Naive thymus-derived CD4-positive, alpha-beta T cell (primary cell): Measurements from ENCODE around the gene ELMO1. TPM values are rescaled to one million over a fixed set of nuclear protein-coding genes. Genes with fewer than 3 reads are reported as not detected.

ENCODE experiments used
- ATAC-seq: fragments of 150-1000 bp; cut with Tn5 transposase; 2 replicates; pipeline ENCODE4 v1.10.0; 2021; ENCODE audit warnings: mild to moderate bottlenecking, moderate library complexity
- CTCF ChIA-PET: fragments of 350-600 bp; sonication (Branson Sonifier 250); formaldehyde crosslinking; loops from one replicate; lab custom pipeline; 2021; ENCODE audit warnings: antibody characterized with exemption; lab: Charles Lee
- POLR2A ChIA-PET: fragments of 350-600 bp; sonication (Branson Sonifier 250); formaldehyde crosslinking; loops from one replicate; lab custom pipeline; 2021; ENCODE audit warnings: antibody characterized with exemption, inconsistent platforms; lab: Charles Lee
- DNase-seq, 9 donors: peaks; one replicate each; pipeline versions ENCODE4 v3.0.0 to v3.0.0-alpha.2; 2020 to 2022; ENCODE audit warnings: mixed read lengths in 1 of 9
- H3K27ac ChIP-seq: one replicate; pipeline ENCODE4 v1.7.0; 2013; ENCODE audit warnings: mild to moderate bottlenecking, low read depth, low read length, moderate library complexity
- H3K27me3 ChIP-seq, 2 donors: one replicate each; pipeline ENCODE4 v1.7.0; 2013; ENCODE audit warnings: low read length in 2 of 2, mild to moderate bottlenecking in 2 of 2, moderate library complexity in 2 of 2; ENCODE audit not compliant: control insufficient read depth in 2 of 2, insufficient read depth in 2 of 2
- H3K36me3 ChIP-seq, 3 experiments: 1 replicate in 2 of 3; 2 replicates in 1 of 3; pipeline ENCODE4 v1.7.0; 2013; ENCODE audit warnings: low read length in 3 of 3, mild to moderate bottlenecking in 3 of 3, moderate library complexity in 1 of 3; ENCODE audit not compliant: insufficient read depth in 3 of 3, control insufficient read depth in 2 of 3
- H3K4me1 ChIP-seq, 2 donors: one replicate each; pipeline ENCODE4 v1.7.0; 2013; ENCODE audit warnings: low read length in 2 of 2, mild to moderate bottlenecking in 2 of 2, moderate library complexity in 1 of 2; ENCODE audit not compliant: control insufficient read depth in 2 of 2, insufficient read depth in 2 of 2
- H3K4me3 ChIP-seq: 2 replicates; pipeline ENCODE4 v1.7.0; 2013; ENCODE audit warnings: mild to moderate bottlenecking, low read length
- H3K9me3 ChIP-seq, 3 experiments: 1 replicate in 2 of 3; 2 replicates in 1 of 3; pipeline ENCODE4 v1.7.0; 2013; ENCODE audit warnings: low read length in 3 of 3; ENCODE audit not compliant: control insufficient read depth in 2 of 3
- H3K27ac Mint-ChIP-seq, 9 donors: one replicate each; pipeline ENCODE4 v1.8.0; 2020 to 2022; ENCODE audit warnings: mixed read lengths in 9 of 9, mild to moderate bottlenecking in 8 of 9, moderate library complexity in 5 of 9, inconsistent platforms in 2 of 9
- H3K27me3 Mint-ChIP-seq, 5 donors: one replicate each; pipeline ENCODE4 v1.8.0; 2021 to 2022; ENCODE audit warnings: mixed read lengths in 5 of 5, mild to moderate bottlenecking in 1 of 5
- H3K36me3 Mint-ChIP-seq, 5 donors: one replicate each; pipeline ENCODE4 v1.8.0; 2020 to 2022; ENCODE audit warnings: mixed read lengths in 5 of 5, mild to moderate bottlenecking in 3 of 5, inconsistent platforms in 1 of 5
- H3K4me1 Mint-ChIP-seq, 7 donors: one replicate each; pipeline ENCODE4 v1.8.0; 2020 to 2022; ENCODE audit warnings: mixed read lengths in 7 of 7, mild to moderate bottlenecking in 3 of 7, inconsistent platforms in 1 of 7
- H3K4me3 Mint-ChIP-seq, 10 donors: one replicate each; pipeline ENCODE4 v1.8.0; 2020 to 2022; ENCODE audit warnings: mild to moderate bottlenecking in 10 of 10, mixed read lengths in 10 of 10, moderate library complexity in 6 of 10, inconsistent platforms in 2 of 10
- H3K9me3 Mint-ChIP-seq, 11 donors: one replicate each; pipeline ENCODE4 v1.8.0; 2020 to 2022; ENCODE audit warnings: mixed read lengths in 11 of 11, mild to moderate bottlenecking in 4 of 11, inconsistent platforms in 1 of 11, moderate library complexity in 1 of 11
- intact Hi-C, 2 donors: fragments of 100-400 bp; cut with micrococcal nuclease; formaldehyde crosslinking; loops; one replicate each; pipeline ENCODE4 v1.15.1; 2023
- polyA plus RNA-seq, 2 donors: library from polyadenylated mRNA; unstranded; fragments of 300-500 nt; fragmentation: Illumina TruSeq; gene quantifications; one replicate each; pipeline ENCODE4 v1.2.3, GENCODE V29; 2021
- total RNA-seq, 6 experiments: library from RNA in 5 of 6; stranded (reverse) in 5 of 6; gene quantifications; 1 replicate in 5 of 6; 2 replicates in 1 of 6; pipeline ENCODE4 v1.2.3 and lab custom pipeline; 2021 to 2026

The ELMO1 gene
- total and polyA plus RNA-seq, 7 experiments from 2014 or later, result 63.6 to 160 (median 124) TPM

DNA sequence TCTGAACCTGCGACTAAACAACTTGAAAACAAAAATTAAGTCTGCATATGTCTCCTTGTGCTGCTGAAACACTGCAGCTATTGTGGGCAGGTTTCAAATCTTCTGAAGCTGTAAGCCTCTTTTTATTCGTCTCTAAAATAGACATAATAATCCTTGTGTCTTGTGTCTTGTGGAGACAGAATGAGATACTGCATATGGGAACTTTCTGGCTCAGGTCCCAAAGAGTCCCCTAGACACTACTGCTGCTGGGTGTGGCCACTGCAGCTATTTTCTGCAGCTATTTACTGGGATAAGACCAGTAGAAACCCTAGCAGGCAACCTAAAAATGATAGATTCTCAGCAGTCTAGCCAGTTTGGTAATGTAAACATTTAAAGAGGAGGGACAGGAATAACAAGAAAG, 252.0 kb downstream of the ELMO1 start:
- intact Hi-C loops, result loop anchor here in 1 of 2 donors (5.0 kb wide), 1 partner anchor 509 kb away; no protein-coding TSS in a partner anchor
- H3K27ac Mint-ChIP-seq, result no peak overlapping the region
- no peak overlapping the region for H3K4me3 ChIP-seq
- H3K9me3 Mint-ChIP-seq, result no peaks in the 10 kb centered on the region
- ChIA-PET POLR2A (no interaction called here), CTCF (interaction anchor here (6.1 kb wide), 1 partner anchor 15 kb away, joined by 31 read pairs; no protein-coding TSS in a partner anchor)
- no peak overlapping the region for H3K4me3 Mint-ChIP-seq
- no peaks in the 10 kb centered on the region for H3K27me3 ChIP-seq
- H3K4me1 ChIP-seq, result no peaks in the 10 kb centered on the region
- H3K36me3 Mint-ChIP-seq, result peaks cover 7 to 55% (median 18%) of the 10 kb centered on the region in 5 donors
- no peaks in the 10 kb centered on the region for H3K9me3 ChIP-seq
- ATAC-seq (no peak), DNase-seq (no peak)
- H3K27ac ChIP-seq, result no peak overlapping the region
- H3K36me3 ChIP-seq, result peaks cover 0 to 34% (median 7%) of the 10 kb centered on the region in 3 experiments
- no peaks in the 10 kb centered on the region for H3K27me3 Mint-ChIP-seq
- peaks cover 13 to 29% (median 19%) of the 10 kb centered on the region in 7 donors for H3K4me1 Mint-ChIP-seq

DNA sequence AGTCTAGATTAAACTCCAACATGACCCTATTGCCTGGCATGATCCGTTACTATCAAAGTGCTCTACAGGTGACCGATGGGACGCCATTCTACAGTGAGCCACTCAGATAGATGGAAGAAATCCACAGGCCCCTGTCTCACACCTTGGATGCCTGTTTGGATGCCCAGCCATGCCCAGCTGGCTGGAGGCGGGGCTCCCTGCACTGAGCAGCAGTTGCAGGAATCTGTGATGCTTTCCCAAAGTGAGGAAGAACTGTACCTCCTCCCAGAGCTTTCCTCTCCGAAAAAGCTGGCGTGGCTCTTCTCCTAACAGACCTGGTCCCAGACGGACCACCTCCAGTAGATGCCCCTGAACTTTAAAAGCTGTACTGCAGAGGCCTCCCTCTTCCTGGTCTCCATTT, 253.3 kb downstream of the ELMO1 start:
- Histone ChIP-seq H3K36me3 (peaks cover 0 to 34% (median 7%) of the 10 kb centered on the region in 3 experiments), H3K27me3 (no peaks in the 10 kb centered on the region), H3K4me1 (no peaks in the 10 kb centered on the region), H3K27ac (no peak overlapping the region), H3K4me3 (no peak overlapping the region), H3K9me3 (no peaks in the 10 kb centered on the region)
- ATAC-seq (no peak), DNase-seq (no peak)
- peaks cover 13 to 29% (median 19%) of the 10 kb centered on the region in 7 donors for H3K4me1 Mint-ChIP-seq
- peaks cover 9 to 52% (median 18%) of the 10 kb centered on the region in 5 donors for H3K36me3 Mint-ChIP-seq
- no peak overlapping the region for H3K4me3 Mint-ChIP-seq
- no peaks in the 10 kb centered on the region for H3K27me3 Mint-ChIP-seq
- intact Hi-C loops, result loop anchor here in 1 of 2 donors (5.0 kb wide), 1 partner anchor 508 kb away; no protein-coding TSS in a partner anchor
- peak overlapping the region in 1 of 9 donors; percentile 41 for H3K27ac Mint-ChIP-seq
- CTCF ChIA-PET, result interaction anchor here (1.6 kb wide), 1 partner anchor 708 kb away, joined by 3 read pairs; no protein-coding TSS in a partner anchor
- POLR2A ChIA-PET, result no interaction called here
- H3K9me3 Mint-ChIP-seq, result peaks cover 0 to 2% (median 0%) of the 10 kb centered on the region in 11 donors

DNA sequence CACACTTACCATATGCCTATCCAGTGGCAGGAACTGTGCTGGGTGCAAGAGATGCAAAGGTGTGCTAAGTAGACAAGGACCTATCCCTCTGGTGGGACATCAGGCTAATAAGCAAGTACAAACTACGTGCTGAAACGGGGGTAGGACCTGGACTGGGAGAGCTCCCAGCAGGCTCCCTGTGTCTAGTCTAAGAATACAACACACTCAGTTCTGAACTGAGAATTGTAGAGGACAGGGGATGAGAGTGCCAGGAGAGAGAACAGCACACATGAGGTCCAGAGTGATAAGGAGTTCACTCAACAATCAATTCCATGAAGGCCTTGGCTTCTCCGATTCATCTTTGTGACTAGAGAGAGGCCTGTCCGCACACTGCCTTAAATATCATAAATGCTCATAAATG, 253.7 kb downstream of the ELMO1 start:
- peaks cover 9 to 52% (median 18%) of the 10 kb centered on the region in 5 donors for H3K36me3 Mint-ChIP-seq
- Histone ChIP-seq H3K27me3 (no peaks in the 10 kb centered on the region), H3K4me1 (no peaks in the 10 kb centered on the region), H3K27ac (no peak overlapping the region), H3K36me3 (peaks cover 0 to 34% (median 7%) of the 10 kb centered on the region in 3 experiments), H3K9me3 (no peaks in the 10 kb centered on the region), H3K4me3 (no peak overlapping the region)
- POLR2A ChIA-PET, result no interaction called here
- H3K4me3 Mint-ChIP-seq, result no peak overlapping the region
- H3K9me3 Mint-ChIP-seq, result peaks cover 0 to 2% (median 0%) of the 10 kb centered on the region in 11 donors
- CTCF ChIA-PET, result interaction anchor here (1.6 kb wide), 1 partner anchor 707 kb away, joined by 3 read pairs; no protein-coding TSS in a partner anchor
- intact Hi-C loops, result loop anchor here in 1 of 2 donors (5.0 kb wide), 1 partner anchor 508 kb away; no protein-coding TSS in a partner anchor
- DNase-seq (no peak), ATAC-seq (no peak)
- no peaks in the 10 kb centered on the region for H3K27me3 Mint-ChIP-seq
- H3K27ac Mint-ChIP-seq, result peak overlapping the region in 2 of 9 donors; percentile 2 to 41
- peaks cover 13 to 29% (median 18%) of the 10 kb centered on the region in 7 donors for H3K4me1 Mint-ChIP-seq

DNA sequence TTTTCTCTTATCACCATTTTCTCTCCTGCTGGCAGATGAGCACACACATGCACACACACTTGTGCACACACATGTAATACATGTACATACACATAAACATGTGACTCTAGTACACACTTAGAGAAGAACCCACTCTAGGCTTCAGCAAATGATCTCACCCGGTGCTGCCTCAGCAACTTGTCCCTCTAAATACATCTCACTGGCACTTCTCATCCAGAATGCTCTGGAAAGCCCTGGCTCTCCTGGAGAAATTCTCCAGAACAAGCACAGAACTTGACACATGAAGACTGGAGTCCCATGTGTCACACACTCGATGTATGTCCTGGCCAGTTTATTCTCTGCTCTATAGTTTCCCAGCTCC, 254.9 kb downstream of the ELMO1 start:
- Histone ChIP-seq H3K27me3 (no peaks in the 10 kb centered on the region), H3K36me3 (peaks cover 0 to 34% (median 7%) of the 10 kb centered on the region in 3 experiments), H3K4me1 (no peaks in the 10 kb centered on the region), H3K9me3 (no peaks in the 10 kb centered on the region), H3K4me3 (no peak overlapping the region), H3K27ac (no peak overlapping the region)
- no peak for ATAC-seq
- POLR2A ChIA-PET, result no interaction called here
- H3K27ac Mint-ChIP-seq, result peak overlapping the region in 1 of 9 donors; percentile 18
- peaks cover 0 to 2% (median 0%) of the 10 kb centered on the region in 11 donors for H3K9me3 Mint-ChIP-seq
- H3K4me1 Mint-ChIP-seq, result peaks cover 11 to 32% (median 20%) of the 10 kb centered on the region in 7 donors
- no peak overlapping the region for H3K4me3 Mint-ChIP-seq
- no peaks in the 10 kb centered on the region for H3K27me3 Mint-ChIP-seq
- intact Hi-C loops, result no loop called here
- CTCF ChIA-PET, result interaction anchor here (0.7 kb wide), 1 partner anchor 10 kb away, joined by 4 read pairs; no protein-coding TSS in a partner anchor
- peaks cover 9 to 52% (median 18%) of the 10 kb centered on the region in 5 donors for H3K36me3 Mint-ChIP-seq
- DNase-seq, result no peak

DNA sequence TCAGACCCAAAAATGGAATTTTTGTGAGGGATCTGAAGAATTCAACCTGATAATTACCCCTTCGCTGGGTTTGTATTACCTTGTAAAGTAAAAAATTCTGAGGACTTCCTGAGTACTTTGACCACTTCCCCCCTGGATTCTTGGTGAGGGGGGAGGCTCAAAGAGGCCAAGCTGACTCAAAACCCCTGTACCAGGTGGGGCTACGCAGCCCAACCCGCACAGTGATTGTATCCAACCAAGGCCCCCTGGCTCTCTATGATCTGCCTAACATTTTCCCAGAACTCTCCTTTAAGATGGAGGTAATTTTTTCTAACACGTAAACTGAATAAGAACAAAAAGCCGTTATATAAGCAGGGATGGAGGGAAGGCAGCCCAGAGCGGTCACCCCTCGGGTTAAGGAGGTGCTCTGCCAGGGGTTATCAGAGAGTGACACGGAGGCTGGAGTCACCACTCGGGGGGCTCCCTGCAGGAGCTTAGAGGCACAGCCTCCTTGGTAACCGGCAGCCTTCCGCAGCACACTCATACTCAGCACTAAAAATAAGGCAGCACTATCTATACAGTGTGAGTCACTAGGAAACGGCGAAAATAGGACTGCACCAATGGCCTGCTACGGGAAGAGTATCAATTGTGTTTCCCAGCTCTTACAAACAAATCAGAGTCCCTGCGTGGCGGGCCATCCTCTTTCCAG, 255.4 kb downstream of the ELMO1 start:
- no peaks in the 10 kb centered on the region for H3K4me1 ChIP-seq
- H3K36me3 ChIP-seq, result peaks cover 0 to 34% (median 7%) of the 10 kb centered on the region in 3 experiments
- H3K4me1 Mint-ChIP-seq, result peaks cover 9 to 32% (median 18%) of the 10 kb centered on the region in 7 donors
- H3K27ac Mint-ChIP-seq, result peak overlapping the region in 2 of 9 donors; percentile 18 to 38
- intact Hi-C loops, result no loop called here
- H3K36me3 Mint-ChIP-seq, result peaks cover 9 to 53% (median 18%) of the 10 kb centered on the region in 5 donors
- H3K4me3 Mint-ChIP-seq, result no peak overlapping the region
- no peak for ATAC-seq
- H3K27ac ChIP-seq, result no peak overlapping the region
- H3K27me3 ChIP-seq, result no peaks in the 10 kb centered on the region
- POLR2A ChIA-PET, result no interaction called here
- no peaks in the 10 kb centered on the region for H3K27me3 Mint-ChIP-seq
- CTCF ChIA-PET, result interaction anchor here (0.7 to 1.9 kb wide), 2 partner anchors 11 kb away, joined by 4 read pairs; no protein-coding TSS in a partner anchor
- H3K4me3 ChIP-seq, result no peak overlapping the region
- peaks cover 0 to 2% (median 0%) of the 10 kb centered on the region in 11 donors for H3K9me3 Mint-ChIP-seq
- H3K9me3 ChIP-seq, result no peaks in the 10 kb centered on the region
- DNase-seq, result no peak

DNA sequence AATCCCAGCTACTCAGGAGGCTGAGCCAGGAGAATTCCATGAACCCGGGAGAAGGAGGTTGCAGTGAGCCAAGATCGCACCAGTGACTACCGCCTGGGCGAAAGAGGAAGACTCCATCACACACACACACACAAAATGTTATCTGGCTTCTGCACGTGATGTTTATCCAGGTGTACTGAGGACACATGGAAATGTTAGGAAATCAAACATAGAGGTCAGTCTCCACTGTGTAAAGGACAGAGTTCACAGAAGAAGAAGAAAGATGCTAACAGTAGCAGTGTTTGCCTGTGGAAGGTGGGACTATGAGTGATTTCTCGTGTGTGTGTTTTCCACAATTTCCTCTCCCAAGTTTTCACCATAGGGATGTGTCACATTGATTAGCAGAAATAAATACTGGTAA, 256.9 kb downstream of the ELMO1 start:
- POLR2A ChIA-PET, result no interaction called here
- Mint-ChIP-seq H3K36me3 (peaks cover 9 to 49% (median 12%) of the 10 kb centered on the region in 5 donors), H3K27ac (no peak overlapping the region), H3K27me3 (no peaks in the 10 kb centered on the region), H3K4me3 (no peak overlapping the region), H3K9me3 (peaks cover 0 to 2% (median 0%) of the 10 kb centered on the region in 11 donors), H3K4me1 (peaks cover 10 to 42% (median 30%) of the 10 kb centered on the region in 7 donors)
- DNase-seq, result no peak
- Histone ChIP-seq H3K4me1 (no peaks in the 10 kb centered on the region), H3K36me3 (peaks cover 0 to 21% (median 2%) of the 10 kb centered on the region in 3 experiments), H3K9me3 (no peaks in the 10 kb centered on the region), H3K4me3 (no peak overlapping the region), H3K27ac (no peak overlapping the region), H3K27me3 (no peaks in the 10 kb centered on the region)
- CTCF ChIA-PET, result interaction anchor here (0.8 to 1.9 kb wide), 2 partner anchors 10 to 704 kb away, joined by 3 to 4 read pairs; no protein-coding TSS in a partner anchor
- intact Hi-C loops, result no loop called here
- no peak for ATAC-seq
